Gastroesophageal sphincter (tissue), 2 donors: ENCODE data around the gene FBXO45.

Experiments used
- POLR2A ChIP-seq, 2 donors: fragments of 450-650 bp; IDR thresholded peaks; one replicate each; pipeline ENCODE4 v1.6.1; 2017; ENCODE audit warnings: antibody characterized with exemption in 2 of 2, mild to moderate bottlenecking in 2 of 2, moderate library complexity in 1 of 2
- POLR2AphosphoS5 ChIP-seq: sonication (generic); formaldehyde crosslinking; IDR thresholded peaks from one replicate; pipeline ENCODE4 v1.6.1; 2017; ENCODE audit warnings: antibody characterized with exemption

DNA sequence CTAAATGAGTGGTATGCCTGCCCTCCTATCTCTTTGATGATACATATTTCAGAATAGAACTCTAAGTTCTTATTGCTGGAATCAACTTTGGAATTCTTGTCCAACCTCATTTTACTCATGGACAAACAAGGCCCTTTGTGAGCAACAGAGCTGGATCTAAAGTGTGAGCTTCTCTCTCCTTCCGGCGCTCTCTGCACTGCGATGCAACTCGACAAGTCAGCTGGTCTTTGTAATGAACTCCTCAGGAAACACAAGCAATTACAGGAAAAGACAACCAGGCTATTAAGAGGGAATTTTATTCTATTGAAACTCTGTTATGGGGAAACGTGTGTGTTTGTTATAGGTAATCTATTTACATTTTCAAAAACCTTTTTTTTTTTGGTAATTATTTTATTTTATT lies 50.8 kb downstream of the FBXO45 start:
- TF ChIP-seq POLR2AphosphoS5 (peak; percentile 32), POLR2A (IDR thresholded peaks at IDR 0.05) (no peak)
